ENCODE results near the gene VKORC1. TPM values are rescaled to one million over a fixed set of nuclear protein-coding genes. Genes with fewer than 3 reads are reported as not detected.
"Not testable (repeated sequence)": the region's sequence is repeated elsewhere in the genome, so short reads cannot be mapped to it uniquely, and the experiment has no call there.

The VKORC1 gene
- polyA plus RNA-seq (ENCODE audit: insufficient read length in 3 of 3): 10 to 100 TPM; 64.6 to 86.1 (median 72.4) TPM
- long read RNA-seq, donor 1, transcript VKORC1-207 (2 exons, 461 nt): minor isoform, 51 of 173 reads
- long read RNA-seq, donor 1, transcript VKORC1-205 (3 exons, 1,012 nt): major isoform, 79 of 173 reads
- long read RNA-seq, donor 1, transcript VKORC1-203 (2 exons, 901 nt): minor isoform, 23 of 173 reads
- long read RNA-seq, donor 1, partial matches to known transcripts: 20 of 173 reads
- long read RNA-seq, donor 1, other reads (novel, unspliced or antisense): 0 of 173 reads
- long read RNA-seq, donor 2, transcript VKORC1-207 (2 exons, 461 nt): major isoform, 74 of 177 reads
- long read RNA-seq, donor 2, transcript VKORC1-203 (2 exons, 901 nt): minor isoform, 8 of 177 reads
- long read RNA-seq, donor 2, transcript VKORC1-205 (3 exons, 1,012 nt): major isoform, 74 of 177 reads
- long read RNA-seq, donor 2, partial matches to known transcripts: 19 of 177 reads
- long read RNA-seq, donor 2, other reads (novel, unspliced or antisense): 0 of 177 reads
- long read RNA-seq, donor 3, transcript VKORC1-205 (3 exons, 1,012 nt): major isoform, 71 of 124 reads
- long read RNA-seq, donor 3, transcript VKORC1-207 (2 exons, 461 nt): minor isoform, 36 of 124 reads
- long read RNA-seq, donor 3, transcript VKORC1-203 (2 exons, 901 nt): minor isoform, 15 of 124 reads
- long read RNA-seq, donor 3, partial matches to known transcripts: 0 of 124 reads
- long read RNA-seq, donor 3, other reads (novel, unspliced or antisense): 0 of 124 reads
- long read RNA-seq, donor 4, transcript VKORC1-207 (2 exons, 461 nt): minor isoform, 70 of 157 reads
- long read RNA-seq, donor 4, transcript VKORC1-205 (3 exons, 1,012 nt): major isoform, 72 of 157 reads
- long read RNA-seq, donor 4, transcript VKORC1-203 (2 exons, 901 nt): minor isoform, 15 of 157 reads
- long read RNA-seq, donor 4, partial matches to known transcripts: 0 of 157 reads
- long read RNA-seq, donor 4, other reads (novel, unspliced or antisense): 0 of 157 reads
- long read RNA-seq, donor 5, transcript VKORC1-203 (2 exons, 901 nt): minor isoform, 9 of 67 reads
- long read RNA-seq, donor 5, transcript VKORC1-207 (2 exons, 461 nt): minor isoform, 15 of 67 reads
- long read RNA-seq, donor 5, transcript VKORC1-205 (3 exons, 1,012 nt): major isoform, 37 of 67 reads
- long read RNA-seq, donor 5, partial matches to known transcripts: 6 of 67 reads
- long read RNA-seq, donor 5, other reads (novel, unspliced or antisense): 0 of 67 reads
- long read RNA-seq, donor 6, transcript VKORC1-207 (2 exons, 461 nt): major isoform, 57 of 110 reads
- long read RNA-seq, donor 6, transcript VKORC1-205 (3 exons, 1,012 nt): minor isoform, 48 of 110 reads
- long read RNA-seq, donor 6, partial matches to known transcripts: 0 of 110 reads
- long read RNA-seq, donor 6, other reads (novel, unspliced or antisense): 0 of 110 reads
- long read RNA-seq, donor 7, transcript VKORC1-207 (2 exons, 461 nt): minor isoform, 32 of 156 reads
- long read RNA-seq, donor 7, transcript VKORC1-203 (2 exons, 901 nt): minor isoform, 16 of 156 reads
- long read RNA-seq, donor 7, transcript VKORC1-205 (3 exons, 1,012 nt): major isoform, 82 of 156 reads
- long read RNA-seq, donor 7, partial matches to known transcripts: 23 of 156 reads
- long read RNA-seq, donor 7, other reads (novel, unspliced or antisense): 0 of 156 reads
- long read RNA-seq, donor 8, transcript VKORC1-205 (3 exons, 1,012 nt): major isoform, 27 of 48 reads
- long read RNA-seq, donor 8, transcript VKORC1-207 (2 exons, 461 nt): minor isoform, 18 of 48 reads
- long read RNA-seq, donor 8, partial matches to known transcripts: 0 of 48 reads
- long read RNA-seq, donor 8, other reads (novel, unspliced or antisense): 0 of 48 reads
- long read RNA-seq, donor 9, transcript VKORC1-205 (3 exons, 1,012 nt): major isoform, 65 of 139 reads
- long read RNA-seq, donor 9, transcript VKORC1-207 (2 exons, 461 nt): minor isoform, 57 of 139 reads
- long read RNA-seq, donor 9, transcript VKORC1-203 (2 exons, 901 nt): minor isoform, 17 of 139 reads
- long read RNA-seq, donor 9, partial matches to known transcripts: 0 of 139 reads
- long read RNA-seq, donor 9, other reads (novel, unspliced or antisense): 0 of 139 reads
- long read RNA-seq, donor 10, transcript VKORC1-205 (3 exons, 1,012 nt): minor isoform, 45 of 106 reads
- long read RNA-seq, donor 10, transcript VKORC1-203 (2 exons, 901 nt): minor isoform, 12 of 106 reads
- long read RNA-seq, donor 10, transcript VKORC1-207 (2 exons, 461 nt): major isoform, 47 of 106 reads
- long read RNA-seq, donor 10, partial matches to known transcripts: 0 of 106 reads
- long read RNA-seq, donor 10, other reads (novel, unspliced or antisense): 0 of 106 reads
- long read RNA-seq, donor 11, transcript VKORC1-205 (3 exons, 1,012 nt): major isoform, 45 of 68 reads
- long read RNA-seq, donor 11, transcript VKORC1-207 (2 exons, 461 nt): minor isoform, 18 of 68 reads
- long read RNA-seq, donor 11, partial matches to known transcripts: 0 of 68 reads
- long read RNA-seq, donor 11, other reads (novel, unspliced or antisense): 0 of 68 reads
- long read RNA-seq, donor 12, transcript VKORC1-205 (3 exons, 1,012 nt): major isoform, 72 of 136 reads
- long read RNA-seq, donor 12, transcript VKORC1-203 (2 exons, 901 nt): minor isoform, 17 of 136 reads
- long read RNA-seq, donor 12, transcript VKORC1-207 (2 exons, 461 nt): minor isoform, 47 of 136 reads
- long read RNA-seq, donor 12, partial matches to known transcripts: 0 of 136 reads
- long read RNA-seq, donor 12, other reads (novel, unspliced or antisense): 0 of 136 reads
- long read RNA-seq, donor 13, transcript VKORC1-205 (3 exons, 1,012 nt): major isoform, 35 of 64 reads
- long read RNA-seq, donor 13, transcript VKORC1-207 (2 exons, 461 nt): minor isoform, 22 of 64 reads
- long read RNA-seq, donor 13, transcript VKORC1-203 (2 exons, 901 nt): minor isoform, 5 of 64 reads
- long read RNA-seq, donor 13, partial matches to known transcripts: 0 of 64 reads
- long read RNA-seq, donor 13, other reads (novel, unspliced or antisense): 0 of 64 reads
- long read RNA-seq, donor 14: 0 reads
- long read RNA-seq, donor 15: 0 reads
- long read RNA-seq, donor 16, transcript VKORC1-205 (3 exons, 1,012 nt): major isoform, 85 of 215 reads
- long read RNA-seq, donor 16, transcript VKORC1-207 (2 exons, 461 nt): minor isoform, 77 of 215 reads
- long read RNA-seq, donor 16, transcript VKORC1-203 (2 exons, 901 nt): minor isoform, 23 of 215 reads
- long read RNA-seq, donor 16, partial matches to known transcripts: 27 of 215 reads
- long read RNA-seq, donor 16, other reads (novel, unspliced or antisense): 0 of 215 reads

GRCh38 chr16:31094424-31095120, at the start of gene VKORC1:
Gene VKORC1, minus strand, starts transcription at chr16:31094797. Its CDS starts 68 bp downstream, at chr16:31094729.
- DNase-seq: peak; percentile 93

DNA sequence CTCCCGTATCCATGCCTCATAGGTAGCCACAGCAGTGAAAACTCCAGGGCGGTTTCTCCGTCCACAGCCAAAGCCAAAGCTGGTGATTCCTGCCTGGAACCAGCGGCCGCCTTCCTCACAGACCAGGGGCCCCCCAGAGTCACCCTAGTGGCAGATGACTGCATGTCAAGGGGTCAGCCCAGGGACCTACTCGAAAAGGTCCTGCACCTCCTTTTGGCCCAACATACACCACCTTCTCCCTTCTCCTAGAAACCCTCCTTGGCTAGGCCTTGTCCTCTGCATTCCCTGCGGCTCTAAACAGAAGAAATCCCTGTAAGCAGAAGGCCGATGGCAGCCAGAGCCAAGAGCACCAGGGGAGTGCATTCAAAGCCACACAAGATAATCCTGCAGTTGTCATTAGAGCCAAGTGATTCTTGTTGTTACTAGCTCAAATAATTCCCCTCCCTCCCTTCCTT, 49.1 kb upstream of the VKORC1 start:
- DNase-seq: no peak

DNA sequence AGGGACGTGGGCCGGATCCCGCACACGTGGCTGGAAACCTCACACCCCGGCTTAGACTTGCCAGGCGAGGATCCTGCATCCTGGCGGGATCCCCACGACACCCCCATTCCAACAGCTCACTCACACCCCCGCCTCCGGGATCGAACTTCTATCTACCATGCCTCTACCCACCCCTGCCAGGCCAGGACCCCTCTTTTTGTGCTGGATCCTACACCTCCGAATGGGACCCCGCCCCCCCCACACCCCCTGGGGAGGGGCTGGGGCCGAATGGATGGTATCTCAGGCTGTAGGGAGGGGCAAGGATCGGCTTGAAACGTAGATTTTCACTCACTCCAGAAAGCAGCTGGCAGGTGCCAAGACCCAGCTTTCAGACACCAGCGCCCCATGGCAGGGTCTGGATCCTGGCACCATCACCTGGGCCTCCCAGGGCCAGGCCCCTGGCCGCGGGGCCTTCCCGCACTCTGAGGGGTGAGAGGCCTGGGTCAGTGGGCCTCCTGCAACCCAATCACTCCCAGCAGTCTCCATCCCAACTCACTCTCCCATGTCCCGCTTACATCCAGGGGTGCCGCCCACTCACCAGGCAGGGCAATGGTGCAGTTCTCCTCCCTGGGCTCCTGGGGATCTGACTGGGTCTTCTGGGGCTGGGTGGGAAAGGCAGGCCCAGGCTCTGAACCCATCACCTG, 48.6 kb upstream of the VKORC1 start:
- DNase-seq: no peak

GRCh38 chr16:31142109-31143010, 47.8 kb upstream of the VKORC1 start:
- peak; percentile 99 for DNase-seq

DNA sequence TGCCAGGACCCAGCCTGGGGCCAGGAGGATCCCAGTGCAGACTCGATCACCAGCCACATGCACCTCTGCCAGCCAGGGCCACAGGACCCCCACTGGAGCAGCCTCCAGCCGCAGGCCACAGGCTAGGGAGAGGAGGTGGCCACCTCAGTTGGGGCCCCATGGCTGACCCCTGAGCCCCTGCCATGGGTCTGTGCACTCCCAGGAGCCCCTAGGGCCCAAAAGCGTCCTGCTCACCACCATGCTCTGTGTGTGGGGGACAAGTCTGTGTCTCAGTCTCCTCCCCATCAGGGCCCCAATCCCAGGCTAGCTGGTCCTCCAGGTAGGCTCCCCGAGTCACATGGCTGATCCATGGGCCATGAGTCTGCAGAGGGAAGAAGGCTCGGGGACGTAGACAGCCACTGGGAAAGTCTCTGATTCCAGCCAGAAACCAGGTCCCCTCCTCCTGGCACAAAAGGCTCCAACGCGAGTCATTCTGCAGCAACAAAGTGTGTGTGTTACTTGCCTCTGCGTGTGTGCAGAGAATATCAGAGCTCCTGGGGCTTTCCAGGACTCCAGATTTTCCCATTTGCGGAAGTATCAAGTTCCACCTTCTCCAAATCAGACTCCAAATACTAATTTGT, 47.0 kb upstream of the VKORC1 start:
- no peak for DNase-seq

DNA sequence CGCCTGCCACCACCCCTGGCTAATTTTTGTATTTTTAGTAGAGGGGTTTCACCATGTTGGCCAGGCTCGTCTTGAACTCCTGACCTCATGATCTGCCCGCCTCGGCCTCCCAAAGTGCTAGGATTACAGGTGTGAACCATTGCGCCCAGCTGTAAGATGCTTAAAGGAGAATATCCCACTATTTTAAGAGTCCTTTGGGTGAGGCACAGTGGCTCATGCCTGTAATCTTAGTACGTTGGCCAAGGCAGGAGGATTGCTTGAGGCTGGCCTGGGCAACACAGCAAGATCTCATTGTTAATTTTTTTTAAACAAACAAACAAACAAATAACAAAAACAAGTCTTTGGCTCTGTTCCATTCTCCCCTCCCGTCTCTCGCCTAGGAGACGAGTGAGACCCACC, 46.5 kb upstream of the VKORC1 start:
- DNase-seq: not testable (repeated sequence)

DNA sequence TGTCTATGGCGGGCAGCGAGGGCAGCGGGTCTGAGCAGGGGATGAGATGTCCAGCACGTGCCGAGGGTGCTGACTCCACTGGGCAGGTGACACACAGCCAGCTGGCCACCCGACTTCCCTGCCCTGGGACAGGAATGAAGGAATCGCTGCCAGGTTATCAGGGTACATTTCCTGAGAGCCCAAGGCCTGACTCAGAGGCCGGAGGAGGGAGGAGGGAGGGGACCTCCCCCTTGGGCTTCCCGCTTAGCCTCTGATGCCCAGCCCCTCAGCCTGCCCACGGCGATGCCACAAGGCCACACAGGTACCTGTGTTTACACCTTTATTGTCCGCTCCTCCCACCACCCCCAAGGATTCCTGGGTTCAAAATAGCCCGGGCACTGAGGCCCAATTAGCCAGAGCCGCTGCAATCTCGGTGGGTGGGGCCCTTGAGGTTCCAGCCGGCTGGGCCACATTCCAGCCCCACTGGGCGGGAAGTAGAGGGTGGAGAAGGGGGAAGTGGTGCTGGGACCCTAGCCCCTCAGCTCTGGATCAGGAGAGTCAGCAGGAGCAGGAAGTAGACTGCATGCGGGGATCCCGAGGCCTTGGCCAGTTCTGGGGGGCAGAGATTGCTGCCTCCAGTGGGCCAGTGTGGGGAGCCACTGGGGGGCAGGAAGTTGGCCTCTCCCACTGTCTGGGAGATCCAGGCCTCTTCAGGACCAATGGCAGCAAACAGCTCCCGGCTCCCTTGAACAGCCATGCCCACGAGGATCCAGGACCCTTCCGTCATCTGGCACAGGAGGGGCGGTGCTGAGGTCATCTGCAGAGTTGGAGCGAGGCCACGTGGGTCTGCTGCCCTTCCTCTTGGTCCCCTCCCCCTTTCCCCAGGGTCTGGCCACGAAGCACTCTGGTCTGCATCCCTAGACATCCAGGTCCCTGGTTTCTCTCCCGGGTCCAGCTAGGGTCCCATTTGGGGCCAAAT, 44.3 kb upstream of the VKORC1 start:
- no peak for DNase-seq

DNA sequence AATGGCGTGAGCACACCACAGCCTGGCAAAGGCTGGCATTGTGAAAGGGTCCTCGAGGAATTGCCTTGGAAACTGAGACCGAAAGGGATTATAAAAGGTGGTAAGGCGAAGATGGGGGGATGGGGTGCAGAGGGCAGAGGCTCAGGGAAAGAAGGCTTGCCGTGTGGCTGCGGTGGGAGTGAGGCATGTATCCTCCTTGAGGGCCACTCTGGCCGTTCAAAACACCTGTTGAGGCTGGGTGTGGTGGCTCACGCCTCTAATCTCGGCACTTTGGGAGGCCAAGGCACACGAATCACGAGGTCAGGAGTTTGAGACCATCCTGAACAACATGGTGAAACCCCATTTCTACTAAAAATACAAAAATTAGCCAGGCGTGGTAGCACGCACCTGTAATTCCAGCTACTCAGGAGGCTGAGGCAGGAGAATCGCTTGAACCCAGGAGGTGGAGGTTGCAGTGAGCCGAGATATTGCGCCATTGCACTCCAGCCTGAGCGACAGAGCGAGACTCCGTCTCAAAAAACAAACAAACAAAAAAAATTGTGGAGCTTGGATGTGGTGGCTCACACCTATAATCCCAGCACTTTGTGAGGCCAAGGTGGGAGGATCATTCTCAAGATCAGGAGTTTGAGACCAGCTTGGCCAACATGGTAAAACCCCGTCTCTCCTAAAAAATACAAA, 42.4 kb upstream of the VKORC1 start:
- not testable (repeated sequence) for DNase-seq

- no peak for DNase-seq
Measured at GRCh38 chr16:31136287-31136662, 41.7 kb upstream of the VKORC1 start.

DNA sequence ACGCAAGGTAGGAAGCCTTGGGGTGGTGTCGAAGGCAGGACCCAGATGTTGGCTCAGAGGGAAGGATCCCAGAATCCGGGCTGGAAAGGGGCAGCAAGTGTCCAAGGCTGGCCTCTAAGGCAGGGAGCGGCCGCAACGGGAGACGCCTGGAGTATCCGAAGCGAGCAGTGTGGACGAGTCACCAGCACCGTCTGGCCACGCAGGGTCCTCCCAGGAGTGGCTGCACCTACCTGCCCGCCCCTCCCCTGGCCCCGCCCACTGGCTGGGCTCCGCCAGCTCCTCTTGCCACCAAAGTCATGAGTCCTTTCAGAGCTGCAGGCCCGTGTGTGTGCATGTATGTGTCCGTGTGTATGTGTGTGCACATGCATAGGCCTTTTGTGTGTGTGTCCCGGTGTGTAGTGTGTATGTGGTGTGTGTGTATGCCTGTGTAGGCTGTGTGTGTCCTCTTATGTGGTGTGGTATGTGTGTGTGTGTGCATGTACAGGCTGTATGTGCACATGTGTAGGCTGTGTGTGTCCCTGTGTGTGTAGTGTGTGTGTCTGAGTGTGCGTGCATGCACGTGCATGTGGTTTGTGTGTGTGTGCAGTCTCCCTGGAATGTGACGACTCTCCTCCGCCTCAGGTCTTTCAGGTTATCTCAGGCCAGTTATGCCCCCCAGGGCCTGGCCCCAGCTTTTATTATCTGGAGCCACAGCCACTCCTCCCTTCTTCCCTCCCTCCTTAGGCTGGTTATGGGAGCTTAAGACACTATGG, 41.1 kb upstream of the VKORC1 start, which contains the start of gene PRSS8:
PRSS8 (minus strand) TSS at position 193 of the 752 bp plus-strand sequence. CDS start 229 bp downstream, outside the sequence.
- no peak for DNase-seq
